Osteocyte (in vitro differentiated cells): ENCODE data around the gene SNX13. TPM values are rescaled to one million over a fixed set of nuclear protein-coding genes. Genes with fewer than 3 reads are reported as not detected.
A peak's percentile ranks its signal among the peaks of the same experiment; 100 is the strongest.

Experiments
- DNase-seq: peaks from one replicate; pipeline ENCODE4 v3.0.0; 2021; ENCODE audit warnings: mixed read lengths; ENCODE audit not compliant: unreplicated experiment; ENCODE audit errors: extremely low spot score
- H3K27ac Mint-ChIP-seq: one replicate; pipeline ENCODE4 v1.8.0; 2021; ENCODE audit warnings: mild to moderate bottlenecking, mixed read lengths; ENCODE audit not compliant: unreplicated experiment
- H3K27me3 Mint-ChIP-seq: one replicate; pipeline ENCODE4 v1.8.0; 2021; ENCODE audit warnings: mixed read lengths; ENCODE audit not compliant: unreplicated experiment
- H3K36me3 Mint-ChIP-seq: one replicate; pipeline ENCODE4 v1.8.0; 2021; ENCODE audit warnings: mixed read lengths; ENCODE audit not compliant: unreplicated experiment
- H3K4me1 Mint-ChIP-seq: one replicate; pipeline ENCODE4 v1.8.0; 2021; ENCODE audit warnings: mixed read lengths; ENCODE audit not compliant: unreplicated experiment
- H3K4me3 Mint-ChIP-seq: one replicate; pipeline ENCODE4 v1.8.0; 2021; ENCODE audit warnings: mild to moderate bottlenecking, moderate library complexity, mixed read lengths; ENCODE audit not compliant: unreplicated experiment
- H3K9me3 Mint-ChIP-seq: one replicate; pipeline ENCODE4 v1.8.0; 2021; ENCODE audit warnings: mixed read lengths; ENCODE audit not compliant: unreplicated experiment
- total RNA-seq: library from RNA; stranded (reverse); gene quantifications from 2 replicates; pipeline ENCODE4 v1.2.1, GENCODE V29; 2021
- TF ChIP-seq, protein P1 (sequence below): fragments of 200-600 bp; sonication (generic); IDR thresholded peaks from 2 replicates; pipeline ENCODE4 v1.5.0; 2021; ENCODE audit warnings: antibody characterized with exemption, mild to moderate bottlenecking, moderate library complexity

The SNX13 gene
- total RNA-seq, 1 donor from 2014 or later, result 49.5 TPM

DNA sequence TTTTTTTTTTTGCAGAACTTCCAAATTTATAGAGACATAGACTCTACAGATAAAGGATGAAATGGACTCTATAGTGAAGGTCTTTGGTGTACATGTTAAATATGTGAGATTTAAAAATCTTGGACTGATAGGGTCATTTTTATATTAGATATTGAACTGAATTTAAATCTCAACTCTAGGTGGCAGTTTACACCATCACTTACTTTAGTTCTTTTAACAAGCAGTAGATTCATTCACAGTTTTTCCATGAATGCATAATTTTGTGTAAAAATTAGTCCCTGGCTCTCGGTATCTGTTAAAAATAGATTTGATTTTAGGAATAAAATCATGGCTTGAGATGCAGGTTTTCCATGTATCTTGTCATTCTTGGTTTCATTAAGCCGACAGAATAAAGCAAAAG is 31.1 kb upstream of the SNX13 start:
- no peaks in the 10 kb centered on the region for H3K9me3 Mint-ChIP-seq

DNA sequence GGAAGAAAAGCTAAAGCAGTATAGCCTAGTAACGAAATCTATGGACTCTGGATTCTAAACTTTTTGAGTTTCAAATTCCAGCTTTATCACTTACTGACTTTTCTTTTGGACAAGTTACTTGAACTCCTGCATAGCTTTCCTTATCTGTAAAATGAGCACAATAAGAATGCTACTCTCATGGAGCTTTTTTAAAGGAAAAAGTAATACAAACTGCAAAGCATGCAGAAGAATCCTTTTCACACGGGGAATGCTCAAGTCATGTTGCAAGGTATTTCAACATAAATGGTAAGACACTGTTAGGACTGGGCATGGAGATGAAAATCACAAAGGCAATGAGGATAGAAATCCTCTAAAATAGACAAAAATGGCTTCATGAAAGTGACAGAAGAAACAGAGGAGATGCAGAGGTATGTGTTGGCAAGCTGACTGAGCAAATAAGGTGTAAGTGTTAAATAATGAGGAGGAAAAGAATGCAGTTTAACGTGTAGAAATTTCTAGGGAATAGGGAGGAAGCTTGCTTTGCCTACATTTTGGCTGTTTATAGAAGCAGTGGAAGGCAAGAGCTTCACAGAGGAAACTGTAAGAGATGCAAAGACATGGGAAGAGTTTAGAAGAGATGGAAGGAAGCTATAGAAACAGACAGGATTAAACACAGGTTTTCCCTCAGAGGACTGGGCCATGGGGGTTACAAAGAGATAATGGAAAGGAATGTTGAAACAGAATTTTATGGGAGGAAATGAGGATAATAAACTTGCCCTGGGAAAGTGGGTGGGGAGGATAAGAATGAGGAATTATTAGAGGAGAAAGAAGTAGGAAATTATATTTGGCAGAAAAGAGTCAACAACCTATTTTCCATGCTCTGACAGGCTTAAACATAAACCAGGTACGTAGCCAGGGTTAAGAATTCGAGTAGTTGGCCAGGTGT is 28.8 kb upstream of the SNX13 start:
- no peak for DNase-seq
- peaks cover 4% of the 10 kb centered on the region for H3K27me3 Mint-ChIP-seq
- peaks cover 3% of the 10 kb centered on the region for H3K9me3 Mint-ChIP-seq
- TF ChIP-seq, protein P1, sequence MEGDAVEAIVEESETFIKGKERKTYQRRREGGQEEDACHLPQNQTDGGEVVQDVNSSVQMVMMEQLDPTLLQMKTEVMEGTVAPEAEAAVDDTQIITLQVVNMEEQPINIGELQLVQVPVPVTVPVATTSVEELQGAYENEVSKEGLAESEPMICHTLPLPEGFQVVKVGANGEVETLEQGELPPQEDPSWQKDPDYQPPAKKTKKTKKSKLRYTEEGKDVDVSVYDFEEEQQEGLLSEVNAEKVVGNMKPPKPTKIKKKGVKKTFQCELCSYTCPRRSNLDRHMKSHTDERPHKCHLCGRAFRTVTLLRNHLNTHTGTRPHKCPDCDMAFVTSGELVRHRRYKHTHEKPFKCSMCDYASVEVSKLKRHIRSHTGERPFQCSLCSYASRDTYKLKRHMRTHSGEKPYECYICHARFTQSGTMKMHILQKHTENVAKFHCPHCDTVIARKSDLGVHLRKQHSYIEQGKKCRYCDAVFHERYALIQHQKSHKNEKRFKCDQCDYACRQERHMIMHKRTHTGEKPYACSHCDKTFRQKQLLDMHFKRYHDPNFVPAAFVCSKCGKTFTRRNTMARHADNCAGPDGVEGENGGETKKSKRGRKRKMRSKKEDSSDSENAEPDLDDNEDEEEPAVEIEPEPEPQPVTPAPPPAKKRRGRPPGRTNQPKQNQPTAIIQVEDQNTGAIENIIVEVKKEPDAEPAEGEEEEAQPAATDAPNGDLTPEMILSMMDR, result no peak
- H3K36me3 Mint-ChIP-seq, result no peaks in the 10 kb centered on the region
- no peak overlapping the region for H3K27ac Mint-ChIP-seq
- H3K4me3 Mint-ChIP-seq, result no peak overlapping the region
- peaks cover 5% of the 10 kb centered on the region for H3K4me1 Mint-ChIP-seq

More for the DNA sequence above, 31.1 kb upstream of the SNX13 start:
- no peak overlapping the region for H3K4me3 Mint-ChIP-seq
- no peaks in the 10 kb centered on the region for H3K36me3 Mint-ChIP-seq
- TF ChIP-seq, protein P1, result peak; percentile 53
- no peak for DNase-seq
- H3K27me3 Mint-ChIP-seq, result peaks cover 4% of the 10 kb centered on the region
- no peaks in the 10 kb centered on the region for H3K4me1 Mint-ChIP-seq
- H3K27ac Mint-ChIP-seq, result no peak overlapping the region

DNA sequence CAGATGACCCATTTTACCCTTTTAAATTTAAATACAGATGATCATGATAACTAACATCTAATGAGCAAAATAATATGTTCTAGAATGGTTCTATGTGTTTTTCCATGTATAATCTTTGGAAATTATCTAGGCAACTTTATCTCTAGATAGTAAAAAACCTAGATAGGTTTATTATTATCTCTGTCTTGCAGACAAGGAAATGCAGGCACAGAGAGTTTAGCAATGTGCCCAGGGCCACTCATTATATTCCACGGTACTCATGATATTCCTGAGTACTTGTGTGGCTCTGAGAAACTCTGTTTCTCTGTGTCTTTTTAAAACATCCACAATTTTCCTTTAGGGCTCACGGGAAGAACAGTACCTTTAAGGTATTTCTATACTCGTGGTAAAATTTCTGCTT is 26.4 kb upstream of the SNX13 start:
- Mint-ChIP-seq H3K27me3 (peaks cover 4% of the 10 kb centered on the region), H3K4me1 (peaks cover 5% of the 10 kb centered on the region), H3K4me3 (no peak overlapping the region), H3K27ac (no peak overlapping the region), H3K36me3 (no peaks in the 10 kb centered on the region), H3K9me3 (peaks cover 3% of the 10 kb centered on the region)
- TF ChIP-seq, protein P1, result no peak
- no peak for DNase-seq

DNA sequence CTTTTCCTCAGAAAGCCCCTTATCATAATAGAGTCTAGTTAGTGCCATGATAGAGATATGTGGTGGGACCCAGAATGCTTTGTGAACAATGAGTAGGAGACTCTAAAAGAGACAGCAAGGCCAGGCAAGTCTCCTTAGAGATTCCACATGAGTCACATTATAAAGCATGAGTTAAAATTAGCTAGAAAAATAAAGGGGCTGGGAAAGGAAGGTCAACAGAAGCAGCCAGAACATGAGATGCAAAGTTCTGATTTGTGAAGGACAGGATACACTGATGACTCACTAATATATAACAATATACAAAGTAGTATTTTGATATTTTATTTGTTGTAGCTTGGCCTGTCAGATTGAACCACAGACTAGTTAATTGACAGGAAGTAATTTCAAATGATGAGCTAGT is 25.3 kb upstream of the SNX13 start:
- Mint-ChIP-seq H3K36me3 (no peaks in the 10 kb centered on the region), H3K27me3 (peaks cover 4% of the 10 kb centered on the region), H3K4me1 (peaks cover 5% of the 10 kb centered on the region), H3K9me3 (peaks cover 3% of the 10 kb centered on the region), H3K27ac (no peak overlapping the region), H3K4me3 (no peak overlapping the region)
- no peak for DNase-seq
- TF ChIP-seq, protein P1, result no peak

DNA sequence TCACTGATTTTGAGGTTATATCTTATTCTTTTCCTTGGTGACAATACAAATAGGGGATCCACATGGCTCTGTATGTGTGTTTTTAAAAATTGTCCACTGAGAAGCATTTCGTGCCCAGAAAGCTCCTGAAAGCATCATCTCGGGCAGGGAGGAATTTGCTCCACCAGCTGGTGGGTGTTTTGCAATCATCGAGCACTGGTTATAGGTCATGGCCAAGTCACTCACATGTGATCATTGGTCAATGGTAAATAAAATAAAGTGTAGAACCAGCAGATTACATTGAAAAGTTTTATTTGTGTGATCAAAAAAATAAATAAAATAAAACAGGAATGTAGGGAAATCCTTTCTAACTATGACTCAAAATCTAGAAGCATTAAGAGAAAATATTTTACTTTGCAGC is 23.0 kb upstream of the SNX13 start:
- DNase-seq, result no peak

More for the DNA sequence above, 23.0 kb upstream of the SNX13 start:
- H3K4me1 Mint-ChIP-seq, result peaks cover 5% of the 10 kb centered on the region
- H3K27me3 Mint-ChIP-seq, result peaks cover 3% of the 10 kb centered on the region
- no peaks in the 10 kb centered on the region for H3K36me3 Mint-ChIP-seq
- H3K27ac Mint-ChIP-seq, result no peak overlapping the region
- TF ChIP-seq, protein P1, result no peak
- H3K9me3 Mint-ChIP-seq, result peaks cover 3% of the 10 kb centered on the region
- H3K4me3 Mint-ChIP-seq, result no peak overlapping the region
